Psoas muscle (tissue), 8 donors: ENCODE results near the gene TMCO1. TPM values are rescaled to one million over a fixed set of nuclear protein-coding genes. Genes with fewer than 3 reads are reported as not detected.

ENCODE experiments used
- ATAC-seq, 4 donors: fragments of 200-7000 bp; cut with Tn5 transposase; one replicate each; pipeline ENCODE4 v1.9.1; 2020; ENCODE audit warnings: moderate library complexity in 3 of 4, mild to moderate bottlenecking in 2 of 4
- DNase-seq, 2 donors: peaks; one replicate each; pipeline ENCODE4 v3.0.0-alpha.2; 2020
- H3K27ac ChIP-seq: fragments of 200-600 bp; one replicate; pipeline ENCODE4 v1.8.0; 2022
- H3K27me3 ChIP-seq, 3 donors: fragments of 200-600 bp in 1 of 3; one replicate each; pipeline versions ENCODE4 v1.6.1 to v1.8.0; 2013 to 2022; ENCODE audit warnings: low read length in 2 of 3, mild to moderate bottlenecking in 2 of 3, moderate library complexity in 1 of 3; ENCODE audit not compliant: insufficient read depth in 3 of 3
- H3K36me3 ChIP-seq, 2 donors: fragments of 200-600 bp in 1 of 2; one replicate each; pipeline versions ENCODE4 v1.6.1 to v1.8.0; 2013 to 2022; ENCODE audit warnings: low read depth in 1 of 2, mild to moderate bottlenecking in 1 of 2, moderate library complexity in 1 of 2; ENCODE audit not compliant: insufficient read depth in 1 of 2
- H3K4me1 ChIP-seq: fragments of 200-600 bp; one replicate; pipeline ENCODE4 v1.8.0; 2022
- H3K4me3 ChIP-seq: fragments of 200-600 bp; one replicate; pipeline ENCODE4 v1.8.0; 2022; ENCODE audit warnings: mild to moderate bottlenecking
- H3K9me3 ChIP-seq: fragments of 200-600 bp; one replicate; pipeline ENCODE4 v1.8.0; 2022
- CTCF ChIP-seq: fragments of 200-600 bp; IDR thresholded peaks from one replicate; pipeline ENCODE4 v1.8.0; 2022; ENCODE audit warnings: antibody characterized with exemption
- WGBS, 3 donors: extraction: QIAGEN DNeasy Blood & Tissue Kit; methylation state at CpG; one replicate each; pipeline versions ENCODE4 v1.1.6 to v1.1.7; 2013; 5-methylcytosine and 5-hydroxymethylcytosine counted together
- intact Hi-C, 2 donors: fragments of 100-400 bp; cut with DNase I; formaldehyde crosslinking; loops; one replicate each; pipeline versions ENCODE4 v1.11.0 to v1.14.2; 2022
- polyA plus RNA-seq, 3 donors: library from polyadenylated mRNA; stranded (reverse); fragments of 200-250 nt; gene quantifications; one replicate each; pipeline ENCODE4 v1.2.3, GENCODE V29; 2013
- total RNA-seq, 4 donors: library from RNA; stranded (reverse); fragmentation: NEBNext Ultra II Directional in 2 of 4; extraction: Animal tissue kit (Norgen Biotek cat#: 25700) in 2 of 4; gene quantifications; one replicate each; pipeline versions ENCODE4 v1.2.1 to v1.2.4, GENCODE V29; 2021 to 2023
- donor health status: healthy with polysubstance abuse.
- donor health status: DM: no; HTN: no; CAD: no; lungs with moderate emphysema.
- donor health status: Bipolar disorder and iron deficiency.
- donor health status: healthy.
- donor health status: DM: yes; HTN: yes; CAD: no.
- donor health status: DM: no; HTN: no; CAD: no.
- donor health status: DM: no; HTN: no; CAD: no.
- donor health status: DM: yes; HTN: yes; CAD: no.

Gene TMCO1
- total and polyA plus RNA-seq, 7 donors, result 31.5 to 90.2 (median 38.6) TPM

- Histone ChIP-seq H3K27ac (no peak overlapping the region), H3K27me3 (no peaks in the 10 kb centered on the region), H3K4me1 (peaks cover 16% of the 10 kb centered on the region), H3K4me3 (no peak overlapping the region), H3K9me3 (no peaks in the 10 kb centered on the region), H3K36me3 (no peaks in the 10 kb centered on the region)
- no peak for TF ChIP-seq CTCF
- 75 to 97% (median 96%) methylated on average over 3 of the region's 3 CpGs for WGBS, 3 donors
- intact Hi-C loops, result loop anchor here in 1 of 2 donors (5.0 kb wide), 4 partner anchors 67 to 213 kb away; partner anchors contain the start of genes MGST3 and UCK2
- ATAC-seq (no peak), DNase-seq (no peak)
These were observed 69.1 kb downstream of the TMCO1 start for GRCh38 chr1:165699577-165699976.

- no peak for DNase-seq
- H3K4me3 ChIP-seq, result peak overlapping the region; percentile 77
- no peaks in the 10 kb centered on the region for H3K27me3 ChIP-seq
- intact Hi-C loops, result loop anchor here in 1 of 2 donors (5.0 kb wide), 4 partner anchors 66 to 214 kb away; partner anchors contain the start of genes MGST3 and UCK2
- 0% methylated on average over 7 of the region's 7 CpGs for WGBS, 3 donors
- H3K9me3 ChIP-seq, result no peaks in the 10 kb centered on the region
- no peak for ATAC-seq
- H3K27ac ChIP-seq, result peak overlapping the region; percentile 91
- H3K36me3 ChIP-seq, result peaks cover 0 to 5% of the 10 kb centered on the region in 2 donors
- no peak for TF ChIP-seq CTCF
- H3K4me1 ChIP-seq, result peaks cover 16% of the 10 kb centered on the region
These were observed 70.0 kb downstream of the TMCO1 start for GRCh38 chr1:165698761-165699052.

GRCh38 chr1:165697881-165698760, 70.5 kb downstream of the TMCO1 start, which contains the start of gene ALDH9A1:
Gene ALDH9A1, minus strand, starts transcription at chr1:165698562. Its CDS starts 4 bp downstream, at chr1:165698558.
- ATAC-seq (peak; percentile 90 to 94 (median 93)), DNase-seq (peak; percentile 93 to 94)
- Histone ChIP-seq H3K4me1 (peaks cover 16% of the 10 kb centered on the region), H3K27ac (peak within 1 kb of the TSS; percentile 91), H3K4me3 (peak within 1 kb of the TSS; percentile 77), H3K36me3 (peaks cover 0 to 5% of the 10 kb centered on the region in 2 donors), H3K9me3 (no peaks in the 10 kb centered on the region), H3K27me3 (no peaks in the 10 kb centered on the region)
- WGBS, 3 donors, result 1% methylated on average over 50 to 65 of the region's 65 CpGs
- intact Hi-C loops, result loop anchor here in 1 of 2 donors (5.0 kb wide), 4 partner anchors 66 to 214 kb away; partner anchors contain the start of genes MGST3 and UCK2
- TF ChIP-seq CTCF, result peak; percentile 33

- Histone ChIP-seq H3K27ac (peak overlapping the region; percentile 91), H3K4me3 (peak overlapping the region; percentile 77), H3K9me3 (no peaks in the 10 kb centered on the region), H3K27me3 (no peaks in the 10 kb centered on the region), H3K4me1 (peaks cover 16% of the 10 kb centered on the region), H3K36me3 (peaks cover 0 to 5% of the 10 kb centered on the region in 2 donors)
- TF ChIP-seq CTCF, result no peak
- intact Hi-C loops, result loop anchor here in 1 of 2 donors (5.0 kb wide), 4 partner anchors 65 to 215 kb away; partner anchors contain the start of genes MGST3 and UCK2
- WGBS, 3 donors, result 29 to 52% (median 39%) methylated on average over 8 of the region's 8 CpGs
- ATAC-seq (no peak), DNase-seq (no peak)
These were observed 71.2 kb downstream of the TMCO1 start for GRCh38 chr1:165697491-165697880.
